Naive thymus-derived CD4-positive, alpha-beta T cell (primary cell): ENCODE results near the gene WAPL. TPM values are rescaled to one million over a fixed set of nuclear protein-coding genes. Genes with fewer than 3 reads are reported as not detected.

Source experiments
- ATAC-seq: fragments of 150-1000 bp; cut with Tn5 transposase; 2 replicates; pipeline ENCODE4 v1.10.0; 2021; ENCODE audit warnings: mild to moderate bottlenecking, moderate library complexity
- CTCF ChIA-PET: fragments of 350-600 bp; sonication (Branson Sonifier 250); formaldehyde crosslinking; loops from one replicate; lab custom pipeline; 2021; ENCODE audit warnings: antibody characterized with exemption; lab: Charles Lee
- POLR2A ChIA-PET: fragments of 350-600 bp; sonication (Branson Sonifier 250); formaldehyde crosslinking; loops from one replicate; lab custom pipeline; 2021; ENCODE audit warnings: antibody characterized with exemption, inconsistent platforms; lab: Charles Lee
- DNase-seq, 9 donors: peaks; one replicate each; pipeline versions ENCODE4 v3.0.0 to v3.0.0-alpha.2; 2020 to 2022; ENCODE audit warnings: mixed read lengths in 1 of 9
- H3K27ac ChIP-seq: one replicate; pipeline ENCODE4 v1.7.0; 2013; ENCODE audit warnings: mild to moderate bottlenecking, low read depth, low read length, moderate library complexity
- H3K27me3 ChIP-seq, 2 donors: one replicate each; pipeline ENCODE4 v1.7.0; 2013; ENCODE audit warnings: low read length in 2 of 2, mild to moderate bottlenecking in 2 of 2, moderate library complexity in 2 of 2; ENCODE audit not compliant: control insufficient read depth in 2 of 2, insufficient read depth in 2 of 2
- H3K36me3 ChIP-seq, 3 experiments: 1 replicate in 2 of 3; 2 replicates in 1 of 3; pipeline ENCODE4 v1.7.0; 2013; ENCODE audit warnings: low read length in 3 of 3, mild to moderate bottlenecking in 3 of 3, moderate library complexity in 1 of 3; ENCODE audit not compliant: insufficient read depth in 3 of 3, control insufficient read depth in 2 of 3
- H3K4me1 ChIP-seq, 2 donors: one replicate each; pipeline ENCODE4 v1.7.0; 2013; ENCODE audit warnings: low read length in 2 of 2, mild to moderate bottlenecking in 2 of 2, moderate library complexity in 1 of 2; ENCODE audit not compliant: control insufficient read depth in 2 of 2, insufficient read depth in 2 of 2
- H3K4me3 ChIP-seq: 2 replicates; pipeline ENCODE4 v1.7.0; 2013; ENCODE audit warnings: mild to moderate bottlenecking, low read length
- H3K9me3 ChIP-seq, 3 experiments: 1 replicate in 2 of 3; 2 replicates in 1 of 3; pipeline ENCODE4 v1.7.0; 2013; ENCODE audit warnings: low read length in 3 of 3; ENCODE audit not compliant: control insufficient read depth in 2 of 3
- H3K27ac Mint-ChIP-seq, 9 donors: one replicate each; pipeline ENCODE4 v1.8.0; 2020 to 2022; ENCODE audit warnings: mixed read lengths in 9 of 9, mild to moderate bottlenecking in 8 of 9, moderate library complexity in 5 of 9, inconsistent platforms in 2 of 9
- H3K27me3 Mint-ChIP-seq, 5 donors: one replicate each; pipeline ENCODE4 v1.8.0; 2021 to 2022; ENCODE audit warnings: mixed read lengths in 5 of 5, mild to moderate bottlenecking in 1 of 5
- H3K36me3 Mint-ChIP-seq, 5 donors: one replicate each; pipeline ENCODE4 v1.8.0; 2020 to 2022; ENCODE audit warnings: mixed read lengths in 5 of 5, mild to moderate bottlenecking in 3 of 5, inconsistent platforms in 1 of 5
- H3K4me1 Mint-ChIP-seq, 7 donors: one replicate each; pipeline ENCODE4 v1.8.0; 2020 to 2022; ENCODE audit warnings: mixed read lengths in 7 of 7, mild to moderate bottlenecking in 3 of 7, inconsistent platforms in 1 of 7
- H3K4me3 Mint-ChIP-seq, 10 donors: one replicate each; pipeline ENCODE4 v1.8.0; 2020 to 2022; ENCODE audit warnings: mild to moderate bottlenecking in 10 of 10, mixed read lengths in 10 of 10, moderate library complexity in 6 of 10, inconsistent platforms in 2 of 10
- H3K9me3 Mint-ChIP-seq, 11 donors: one replicate each; pipeline ENCODE4 v1.8.0; 2020 to 2022; ENCODE audit warnings: mixed read lengths in 11 of 11, mild to moderate bottlenecking in 4 of 11, inconsistent platforms in 1 of 11, moderate library complexity in 1 of 11
- intact Hi-C, 2 donors: fragments of 100-400 bp; cut with micrococcal nuclease; formaldehyde crosslinking; loops; one replicate each; pipeline ENCODE4 v1.15.1; 2023
- polyA plus RNA-seq, 2 donors: library from polyadenylated mRNA; unstranded; fragments of 300-500 nt; fragmentation: Illumina TruSeq; gene quantifications; one replicate each; pipeline ENCODE4 v1.2.3, GENCODE V29; 2021
- total RNA-seq, 6 experiments: library from RNA in 5 of 6; stranded (reverse) in 5 of 6; gene quantifications; 1 replicate in 5 of 6; 2 replicates in 1 of 6; pipeline ENCODE4 v1.2.3 and lab custom pipeline; 2021 to 2026

WAPL gene
- total and polyA plus RNA-seq, 7 experiments from 2014 or later, result 40.3 to 59.2 (median 49.5) TPM

GRCh38 chr10:86506499-86506898, 15.1 kb downstream of the WAPL start:
- CTCF ChIA-PET, result no interaction called here
- Mint-ChIP-seq H3K27ac (peak overlapping the region in 4 of 9 donors; percentile 4 to 81 (median 52)), H3K9me3 (no peaks in the 10 kb centered on the region), H3K4me3 (peak overlapping the region in 3 of 10 donors; percentile 37 to 50 (median 45)), H3K27me3 (no peaks in the 10 kb centered on the region), H3K36me3 (peaks cover 0 to 18% (median 4%) of the 10 kb centered on the region in 5 donors), H3K4me1 (peaks cover 19 to 40% (median 30%) of the 10 kb centered on the region in 7 donors)
- ATAC-seq (no peak), DNase-seq (no peak)
- Histone ChIP-seq H3K36me3 (peaks cover 0 to 13% (median 0%) of the 10 kb centered on the region in 3 experiments), H3K4me1 (peaks cover 2 to 8% of the 10 kb centered on the region in 2 donors), H3K4me3 (no peak overlapping the region), H3K9me3 (no peaks in the 10 kb centered on the region), H3K27ac (no peak overlapping the region), H3K27me3 (no peaks in the 10 kb centered on the region)
- POLR2A ChIA-PET, result no interaction called here
- intact Hi-C loops, result loop anchor here in 1 of 2 donors (2.0 kb wide), 2 partner anchors 14 kb away; partner anchors contain the start of gene WAPL

- ATAC-seq, result no peak
Measured at GRCh38 chr10:86506062-86506461, 15.5 kb downstream of the WAPL start.

GRCh38 chr10:86504510-86504909, 17.1 kb downstream of the WAPL start:
- CTCF ChIA-PET, result no interaction called here
- Mint-ChIP-seq H3K9me3 (no peaks in the 10 kb centered on the region), H3K4me3 (peak overlapping the region in 1 of 10 donors; percentile 23), H3K27ac (peak overlapping the region in 1 of 9 donors; percentile 35), H3K36me3 (peaks cover 8 to 29% (median 17%) of the 10 kb centered on the region in 5 donors), H3K4me1 (peaks cover 32 to 52% (median 38%) of the 10 kb centered on the region in 7 donors), H3K27me3 (no peaks in the 10 kb centered on the region)
- POLR2A ChIA-PET, result no interaction called here
- intact Hi-C loops, result no loop called here
- no peak overlapping the region for H3K4me3 ChIP-seq
- H3K27me3 ChIP-seq, result no peaks in the 10 kb centered on the region
- peaks cover 0 to 26% (median 0%) of the 10 kb centered on the region in 3 experiments for H3K36me3 ChIP-seq
- H3K27ac ChIP-seq, result no peak overlapping the region
- H3K4me1 ChIP-seq, result peaks cover 0 to 11% of the 10 kb centered on the region in 2 donors
- no peak for DNase-seq
- ATAC-seq, result no peak
- no peaks in the 10 kb centered on the region for H3K9me3 ChIP-seq

More at GRCh38 chr10:86506062-86506461, 15.5 kb downstream of the WAPL start:
- Histone ChIP-seq H3K27ac (no peak overlapping the region), H3K4me1 (peaks cover 0 to 12% of the 10 kb centered on the region in 2 donors), H3K9me3 (no peaks in the 10 kb centered on the region), H3K27me3 (no peaks in the 10 kb centered on the region), H3K4me3 (no peak overlapping the region), H3K36me3 (peaks cover 0 to 14% (median 0%) of the 10 kb centered on the region in 3 experiments)
- peak overlapping the region in 8 of 9 donors; percentile 24 to 81 (median 56) for H3K27ac Mint-ChIP-seq
- CTCF ChIA-PET, result no interaction called here
- no peak for DNase-seq
- intact Hi-C loops, result loop anchor here in 1 of 2 donors (2.0 kb wide), 2 partner anchors 13 to 15 kb away; partner anchors contain the start of gene WAPL
- no peaks in the 10 kb centered on the region for H3K9me3 Mint-ChIP-seq
- peaks cover 19 to 40% (median 30%) of the 10 kb centered on the region in 7 donors for H3K4me1 Mint-ChIP-seq
- H3K4me3 Mint-ChIP-seq, result peak overlapping the region in 5 of 10 donors; percentile 2 to 65 (median 47)
- no peaks in the 10 kb centered on the region for H3K27me3 Mint-ChIP-seq
- H3K36me3 Mint-ChIP-seq, result peaks cover 0 to 18% (median 4%) of the 10 kb centered on the region in 5 donors
- POLR2A ChIA-PET, result no interaction called here

- H3K4me1 Mint-ChIP-seq, result peaks cover 31 to 78% (median 65%) of the 10 kb centered on the region in 7 donors
Measured at GRCh38 chr10:86500846-86501245, 20.7 kb downstream of the WAPL start.

GRCh38 chr10:86498598-86498997, 23.0 kb downstream of the WAPL start:
- Histone ChIP-seq H3K36me3 (peaks cover 0 to 48% (median 9%) of the 10 kb centered on the region in 3 experiments), H3K27ac (no peak overlapping the region), H3K9me3 (no peaks in the 10 kb centered on the region), H3K4me3 (no peak overlapping the region), H3K4me1 (peaks cover 0 to 8% of the 10 kb centered on the region in 2 donors), H3K27me3 (no peaks in the 10 kb centered on the region)
- Mint-ChIP-seq H3K9me3 (no peaks in the 10 kb centered on the region), H3K36me3 (peaks cover 8 to 63% (median 31%) of the 10 kb centered on the region in 5 donors), H3K27me3 (no peaks in the 10 kb centered on the region), H3K4me1 (peaks cover 37 to 92% (median 75%) of the 10 kb centered on the region in 7 donors), H3K27ac (peak overlapping the region in 5 of 9 donors; percentile 15 to 44 (median 19)), H3K4me3 (peak overlapping the region in 1 of 10 donors; percentile 10)
- DNase-seq (no peak), ATAC-seq (no peak)
- POLR2A ChIA-PET, result no interaction called here
- CTCF ChIA-PET, result no interaction called here
- intact Hi-C loops, result loop anchor here in 1 of 2 donors (5.0 kb wide), 1 partner anchor 41 kb away; no protein-coding TSS in a partner anchor

More at GRCh38 chr10:86500846-86501245, 20.7 kb downstream of the WAPL start:
- no peak for DNase-seq
- no peak overlapping the region for H3K4me3 Mint-ChIP-seq
- ATAC-seq, result no peak
- Histone ChIP-seq H3K27me3 (no peaks in the 10 kb centered on the region), H3K4me1 (peaks cover 0 to 8% of the 10 kb centered on the region in 2 donors), H3K4me3 (no peak overlapping the region), H3K36me3 (peaks cover 0 to 39% (median 9%) of the 10 kb centered on the region in 3 experiments), H3K27ac (no peak overlapping the region), H3K9me3 (no peaks in the 10 kb centered on the region)
- intact Hi-C loops, result no loop called here
- H3K9me3 Mint-ChIP-seq, result no peaks in the 10 kb centered on the region
- H3K36me3 Mint-ChIP-seq, result peaks cover 8 to 49% (median 32%) of the 10 kb centered on the region in 5 donors
- ChIA-PET CTCF (no interaction called here), POLR2A (interaction anchor here (0.6 kb wide), 1 partner anchor 20 kb away, joined by 3 read pairs; no protein-coding TSS in a partner anchor)
- H3K27me3 Mint-ChIP-seq, result no peaks in the 10 kb centered on the region
- peak overlapping the region in 2 of 9 donors; percentile 10 to 14 for H3K27ac Mint-ChIP-seq

GRCh38 chr10:86497621-86498020, 24.0 kb downstream of the WAPL start:
- intact Hi-C loops, result loop anchor here in 1 of 2 donors (5.0 kb wide), 1 partner anchor 40 kb away; no protein-coding TSS in a partner anchor
- Mint-ChIP-seq H3K36me3 (peaks cover 8 to 54% (median 27%) of the 10 kb centered on the region in 5 donors), H3K27me3 (no peaks in the 10 kb centered on the region), H3K9me3 (no peaks in the 10 kb centered on the region), H3K4me1 (peaks cover 28 to 82% (median 65%) of the 10 kb centered on the region in 7 donors), H3K4me3 (no peak overlapping the region), H3K27ac (peak overlapping the region in 4 of 9 donors; percentile 15 to 53 (median 44))
- ChIA-PET POLR2A (no interaction called here), CTCF (no interaction called here)
- H3K36me3 ChIP-seq, result peaks cover 0 to 42% (median 9%) of the 10 kb centered on the region in 3 experiments
- ATAC-seq (no peak), DNase-seq (no peak)
- H3K27ac ChIP-seq, result no peak overlapping the region
- no peak overlapping the region for H3K4me3 ChIP-seq
- H3K27me3 ChIP-seq, result no peaks in the 10 kb centered on the region
- H3K4me1 ChIP-seq, result peaks cover 0 to 8% of the 10 kb centered on the region in 2 donors
- no peaks in the 10 kb centered on the region for H3K9me3 ChIP-seq
